ENCODE data around the gene POU6F1. TPM values are rescaled to one million over a fixed set of nuclear protein-coding genes. Genes with fewer than 3 reads are reported as not detected.
"Not testable (repeated sequence)": the region's sequence is repeated elsewhere in the genome, so short reads cannot be mapped to it uniquely, and the experiment has no call there.

Gene POU6F1
- total RNA-seq, 4 donors from 2014 or later: 13.3 to 27.2 (median 16.9) TPM

DNA sequence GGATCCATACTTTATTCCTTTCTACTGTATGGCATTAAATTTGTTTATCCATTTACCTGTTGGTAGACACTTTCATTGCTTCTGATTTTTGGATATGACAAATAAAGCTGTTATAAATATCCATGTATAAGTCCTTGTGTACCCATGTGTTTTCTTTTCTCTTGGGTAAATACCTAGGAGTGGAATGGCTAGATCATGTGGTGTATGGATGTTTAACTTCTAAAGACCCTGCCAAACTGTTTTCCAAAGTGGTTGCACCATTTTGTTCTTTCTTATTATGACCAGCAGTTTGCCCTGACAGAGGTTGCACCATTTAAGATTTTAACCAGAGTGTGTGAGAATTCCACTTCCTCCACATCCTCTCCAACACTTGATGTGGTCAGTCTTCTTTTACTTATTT lies 14.8 kb upstream of the POU6F1 start:
- Histone ChIP-seq H3K4me1 (no peaks in the 10 kb centered on the region), H3K9me3 (no peaks in the 10 kb centered on the region), H3K4me3 (no peak overlapping the region), H3K36me3 (no peaks in the 10 kb centered on the region), H3K27ac (replicated peaks in 1 of 4) (no peak overlapping the region), H3K27me3 (no peaks in the 10 kb centered on the region)
- intact Hi-C loops (cut with DNase I): no loop called here
- no peak for TF ChIP-seq POLR2AphosphoS5 (IDR thresholded peaks at IDR 0.05)
- no peak for TF ChIP-seq EP300 (IDR thresholded peaks at IDR 0.05)
- no peak for TF ChIP-seq POLR2A (IDR thresholded peaks at IDR 0.05; ENCODE audit: low read depth)
- TF ChIP-seq, protein P1, sequence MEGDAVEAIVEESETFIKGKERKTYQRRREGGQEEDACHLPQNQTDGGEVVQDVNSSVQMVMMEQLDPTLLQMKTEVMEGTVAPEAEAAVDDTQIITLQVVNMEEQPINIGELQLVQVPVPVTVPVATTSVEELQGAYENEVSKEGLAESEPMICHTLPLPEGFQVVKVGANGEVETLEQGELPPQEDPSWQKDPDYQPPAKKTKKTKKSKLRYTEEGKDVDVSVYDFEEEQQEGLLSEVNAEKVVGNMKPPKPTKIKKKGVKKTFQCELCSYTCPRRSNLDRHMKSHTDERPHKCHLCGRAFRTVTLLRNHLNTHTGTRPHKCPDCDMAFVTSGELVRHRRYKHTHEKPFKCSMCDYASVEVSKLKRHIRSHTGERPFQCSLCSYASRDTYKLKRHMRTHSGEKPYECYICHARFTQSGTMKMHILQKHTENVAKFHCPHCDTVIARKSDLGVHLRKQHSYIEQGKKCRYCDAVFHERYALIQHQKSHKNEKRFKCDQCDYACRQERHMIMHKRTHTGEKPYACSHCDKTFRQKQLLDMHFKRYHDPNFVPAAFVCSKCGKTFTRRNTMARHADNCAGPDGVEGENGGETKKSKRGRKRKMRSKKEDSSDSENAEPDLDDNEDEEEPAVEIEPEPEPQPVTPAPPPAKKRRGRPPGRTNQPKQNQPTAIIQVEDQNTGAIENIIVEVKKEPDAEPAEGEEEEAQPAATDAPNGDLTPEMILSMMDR (IDR thresholded peaks at IDR 0.05): no peak
- no peak for DNase-seq (ENCODE audit: extremely low spot score)

DNA sequence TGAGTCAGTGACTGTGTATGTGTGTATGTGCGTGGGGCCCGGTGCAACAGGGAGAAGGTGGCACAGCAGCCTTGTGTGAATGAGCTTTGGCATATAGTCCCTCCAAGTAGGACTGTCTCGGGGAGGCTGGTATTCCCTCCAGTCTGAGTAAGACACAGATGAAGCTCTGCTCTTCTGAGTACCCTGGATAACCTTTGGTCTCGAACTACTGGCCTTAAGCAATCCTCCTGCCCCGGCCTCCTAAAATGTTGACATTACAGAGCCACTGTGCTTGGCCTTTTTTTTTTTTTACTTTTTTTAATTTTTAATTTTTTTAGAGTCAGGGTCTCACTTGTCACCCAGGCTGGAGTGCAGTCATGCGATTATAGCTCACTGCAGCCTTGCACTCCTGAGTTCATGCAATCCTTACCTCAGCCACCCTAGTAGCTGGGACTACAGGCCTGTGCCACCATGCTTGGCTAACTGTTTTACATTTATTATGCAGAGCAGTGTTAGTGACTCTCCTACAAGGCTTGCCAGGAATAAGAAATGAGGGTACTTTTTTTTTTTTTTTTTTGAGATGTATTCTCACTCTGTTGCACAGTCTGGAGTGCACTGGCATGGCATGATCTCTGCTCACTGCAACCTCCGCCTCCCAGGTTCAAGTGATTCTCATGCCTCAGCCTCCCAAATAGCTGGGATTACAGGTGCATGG lies 11.4 kb upstream of the POU6F1 start:
- Histone ChIP-seq H3K9me3 (no peaks in the 10 kb centered on the region), H3K4me3 (no peak overlapping the region), H3K27ac (replicated peaks in 1 of 4) (no peak overlapping the region), H3K27me3 (no peaks in the 10 kb centered on the region), H3K4me1 (no peaks in the 10 kb centered on the region), H3K36me3 (no peaks in the 10 kb centered on the region)
- intact Hi-C loops (cut with DNase I): no loop called here
- no peak for DNase-seq (ENCODE audit: extremely low spot score)
- 91% methylated on average over 7 of the region's 7 CpGs for WGBS
- TF ChIP-seq POLR2A (IDR thresholded peaks at IDR 0.05; ENCODE audit: low read depth) (no peak), EP300 (IDR thresholded peaks at IDR 0.05) (no peak), POLR2AphosphoS5 (IDR thresholded peaks at IDR 0.05) (no peak)
- TF ChIP-seq, protein P1 (IDR thresholded peaks at IDR 0.05): no peak

DNA sequence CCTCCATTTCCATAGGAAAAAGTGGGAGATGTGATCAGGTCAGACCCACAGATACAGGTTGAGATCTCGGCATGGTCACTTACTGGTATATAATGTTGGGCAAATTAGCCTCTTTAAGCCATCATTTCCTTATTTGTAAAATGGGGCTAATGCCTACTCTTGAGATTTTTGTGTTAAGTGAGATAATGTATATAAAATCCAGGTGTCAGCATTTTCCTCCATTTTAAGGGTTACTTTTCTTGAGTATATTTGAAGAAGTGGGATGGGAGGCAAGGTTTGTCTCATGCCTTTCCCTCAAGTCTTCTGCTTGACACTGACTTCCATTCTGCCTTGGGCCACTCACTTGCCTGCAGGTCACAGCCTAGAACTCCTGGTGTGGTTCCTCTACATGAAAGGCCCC lies 10.1 kb upstream of the POU6F1 start:
- intact Hi-C loops (cut with DNase I): no loop called here
- Histone ChIP-seq H3K4me3 (no peak overlapping the region), H3K36me3 (no peaks in the 10 kb centered on the region), H3K9me3 (no peaks in the 10 kb centered on the region), H3K27me3 (no peaks in the 10 kb centered on the region), H3K4me1 (no peaks in the 10 kb centered on the region), H3K27ac (replicated peaks in 1 of 4) (no peak overlapping the region)
- no peak for TF ChIP-seq POLR2A (IDR thresholded peaks at IDR 0.05; ENCODE audit: low read depth)
- no peak for TF ChIP-seq EP300 (IDR thresholded peaks at IDR 0.05)
- TF ChIP-seq POLR2AphosphoS5 (IDR thresholded peaks at IDR 0.05): no peak
- TF ChIP-seq, protein P1 (IDR thresholded peaks at IDR 0.05): no peak
- 89% methylated on average over 1 of the region's 1 CpG for WGBS
- no peak for DNase-seq (ENCODE audit: extremely low spot score)

DNA sequence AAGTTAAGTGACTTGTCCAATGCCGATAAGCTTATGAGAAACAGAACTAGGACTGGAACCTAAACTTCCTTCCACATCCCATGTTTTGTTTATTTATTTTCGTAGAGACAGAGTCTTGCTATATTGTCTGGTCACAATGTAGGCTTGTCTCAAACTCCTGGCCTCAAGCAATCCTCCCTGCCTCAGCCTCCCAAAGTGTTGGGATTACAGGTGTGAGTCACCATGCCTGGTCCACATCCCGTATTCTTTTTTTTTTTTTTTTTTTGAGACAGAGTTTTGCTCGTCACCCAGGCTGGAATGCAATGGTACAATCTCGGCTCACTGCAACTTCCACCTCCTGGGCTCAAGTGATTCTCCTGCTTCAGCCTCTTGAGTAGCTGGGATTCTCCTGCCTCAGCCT lies 9.2 kb upstream of the POU6F1 start:
- H3K9me3 ChIP-seq; H3K27ac ChIP-seq (replicated peaks in 1 of 4); H3K36me3 ChIP-seq; H3K4me1 ChIP-seq; H3K27me3 ChIP-seq; intact Hi-C loops (cut with DNase I); H3K4me3 ChIP-seq; DNase-seq (ENCODE audit: extremely low spot score): not testable (repeated sequence)
- 82% methylated on average over 5 of the region's 5 CpGs for WGBS

DNA sequence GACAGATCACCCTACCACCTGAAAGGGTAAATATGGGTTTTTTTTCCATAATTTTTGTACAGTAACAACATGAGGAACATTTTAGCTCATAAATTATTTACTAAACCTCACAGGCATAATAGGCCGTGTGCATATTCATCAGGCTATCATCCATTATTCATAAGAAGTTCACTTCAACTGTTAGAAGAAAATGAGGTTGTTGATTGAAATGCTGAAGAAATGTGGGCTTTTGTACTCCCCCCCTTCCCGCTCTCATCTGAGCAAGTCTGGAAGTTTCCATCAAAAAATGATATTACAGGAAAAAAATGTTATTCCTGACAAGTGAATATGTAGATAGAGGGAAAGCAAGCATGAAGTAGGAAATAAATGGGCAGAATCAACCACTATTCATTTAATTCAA lies 7.9 kb upstream of the POU6F1 start:
- WGBS: 91% methylated on average over 2 of the region's 2 CpGs
- Histone ChIP-seq H3K4me1 (peaks cover 0 to 3% (median 0%) of the 10 kb centered on the region in 4 donors), H3K4me3 (no peak overlapping the region), H3K36me3 (no peaks in the 10 kb centered on the region), H3K27me3 (no peaks in the 10 kb centered on the region), H3K9me3 (no peaks in the 10 kb centered on the region), H3K27ac (replicated peaks in 1 of 4) (no peak overlapping the region)
- TF ChIP-seq POLR2AphosphoS5 (IDR thresholded peaks at IDR 0.05): no peak
- TF ChIP-seq, protein P1 (IDR thresholded peaks at IDR 0.05): no peak
- TF ChIP-seq EP300 (IDR thresholded peaks at IDR 0.05): no peak
- no peak for TF ChIP-seq POLR2A (IDR thresholded peaks at IDR 0.05; ENCODE audit: low read depth)
- DNase-seq (ENCODE audit: extremely low spot score): no peak
- intact Hi-C loops (cut with DNase I): no loop called here

Measured in esophagus muscularis mucosa (tissue), 4 donors.